Activated CD4-positive, alpha-beta memory T cell treated with anti-CD3 and anti-CD28 coated beads, Interleukin-2, amount 10 ng/mL, durations not matched to agents 7 days and 5 days (primary cell): ENCODE data around the gene PRSS22. TPM values are rescaled to one million over a fixed set of nuclear protein-coding genes. Genes with fewer than 3 reads are reported as not detected.

Experiments used
- CTCF ChIA-PET: fragments of 350-600 bp; sonication (Branson Sonifier 250); formaldehyde crosslinking; loops from one replicate; lab custom pipeline; 2021; ENCODE audit warnings: antibody characterized with exemption, inconsistent platforms; lab: Charles Lee
- POLR2A ChIA-PET: fragments of 350-600 bp; sonication (Branson Sonifier 250); formaldehyde crosslinking; loops from one replicate; lab custom pipeline; 2021; ENCODE audit warnings: antibody characterized with exemption; lab: Charles Lee
- DNase-seq: peaks from one replicate; pipeline ENCODE4 v3.0.0-alpha.2; 2020
- H3K27ac Mint-ChIP-seq: one replicate; pipeline ENCODE4 v1.8.0; 2021; ENCODE audit warnings: mild to moderate bottlenecking, mixed read lengths
- H3K27me3 Mint-ChIP-seq: one replicate; pipeline ENCODE4 v1.8.0; 2021; ENCODE audit warnings: mixed read lengths
- H3K36me3 Mint-ChIP-seq: one replicate; pipeline ENCODE4 v1.8.0; 2021; ENCODE audit warnings: low read depth, mixed read lengths
- H3K4me1 Mint-ChIP-seq: one replicate; pipeline ENCODE4 v1.8.0; 2021; ENCODE audit warnings: mixed read lengths
- H3K4me3 Mint-ChIP-seq: one replicate; pipeline ENCODE4 v1.8.0; 2021; ENCODE audit warnings: mild to moderate bottlenecking, mixed read lengths
- H3K9me3 Mint-ChIP-seq: one replicate; pipeline ENCODE4 v1.8.0; 2021; ENCODE audit warnings: mixed read lengths
- total RNA-seq, 2 experiments: library from RNA; stranded (reverse); gene quantifications; one replicate each; pipeline ENCODE4 v1.2.3, GENCODE V29; 2021

PRSS22 gene
- total RNA-seq, 2 experiments from 2014 or later = not detected

DNA sequence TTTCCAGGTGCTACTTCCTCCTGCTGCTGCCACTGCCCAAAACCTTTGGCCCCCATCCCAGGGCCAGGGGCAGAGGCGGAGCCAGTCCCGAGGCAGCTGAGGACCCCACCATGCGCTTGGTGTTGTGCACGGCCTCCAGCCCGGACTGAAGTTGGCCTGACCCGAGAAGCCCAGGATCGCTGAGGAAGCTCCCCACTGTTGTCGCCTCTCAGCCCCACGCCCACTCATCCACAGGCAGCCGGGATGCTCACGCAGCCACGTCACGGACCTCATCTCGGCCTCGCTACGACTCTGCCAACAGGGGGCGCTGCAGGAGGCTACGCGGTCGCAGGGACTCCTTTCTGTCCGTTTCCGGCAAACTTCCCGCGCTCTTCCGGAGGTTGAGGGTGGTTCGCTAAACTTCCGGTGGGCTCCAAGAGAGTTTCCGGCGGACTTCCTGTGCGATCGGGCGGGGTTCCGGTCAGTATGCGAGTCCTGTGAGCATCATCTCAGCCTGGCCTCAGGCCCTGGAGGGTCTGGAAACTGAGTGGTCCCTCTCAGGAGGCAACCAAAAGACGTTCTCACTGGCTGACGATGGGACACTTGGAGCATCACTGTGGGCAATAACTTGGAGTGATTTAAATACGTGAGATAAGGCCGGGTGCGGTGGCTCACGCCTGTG is 15.5 kb downstream of the PRSS22 start:
- Mint-ChIP-seq H3K36me3 (no peaks in the 10 kb centered on the region), H3K27me3 (peaks cover under 1% of the 10 kb centered on the region), H3K4me3 (peak overlapping the region; percentile 27), H3K4me1 (peaks cover 51% of the 10 kb centered on the region), H3K27ac (peak overlapping the region; percentile 76), H3K9me3 (no peaks in the 10 kb centered on the region)
- ChIA-PET CTCF (interaction anchor here (1.1 to 2.3 kb wide), 6 partner anchors 12 to 85 kb away, joined by 3 to 15 read pairs (median 6); partner anchors contain the start of gene FLYWCH2), POLR2A (interaction anchor here (0.7 to 1.6 kb wide), 4 partner anchors 26 to 90 kb away, joined by 3 to 7 read pairs (median 4); no protein-coding TSS in a partner anchor)
- DNase-seq = peak; percentile 76

DNA sequence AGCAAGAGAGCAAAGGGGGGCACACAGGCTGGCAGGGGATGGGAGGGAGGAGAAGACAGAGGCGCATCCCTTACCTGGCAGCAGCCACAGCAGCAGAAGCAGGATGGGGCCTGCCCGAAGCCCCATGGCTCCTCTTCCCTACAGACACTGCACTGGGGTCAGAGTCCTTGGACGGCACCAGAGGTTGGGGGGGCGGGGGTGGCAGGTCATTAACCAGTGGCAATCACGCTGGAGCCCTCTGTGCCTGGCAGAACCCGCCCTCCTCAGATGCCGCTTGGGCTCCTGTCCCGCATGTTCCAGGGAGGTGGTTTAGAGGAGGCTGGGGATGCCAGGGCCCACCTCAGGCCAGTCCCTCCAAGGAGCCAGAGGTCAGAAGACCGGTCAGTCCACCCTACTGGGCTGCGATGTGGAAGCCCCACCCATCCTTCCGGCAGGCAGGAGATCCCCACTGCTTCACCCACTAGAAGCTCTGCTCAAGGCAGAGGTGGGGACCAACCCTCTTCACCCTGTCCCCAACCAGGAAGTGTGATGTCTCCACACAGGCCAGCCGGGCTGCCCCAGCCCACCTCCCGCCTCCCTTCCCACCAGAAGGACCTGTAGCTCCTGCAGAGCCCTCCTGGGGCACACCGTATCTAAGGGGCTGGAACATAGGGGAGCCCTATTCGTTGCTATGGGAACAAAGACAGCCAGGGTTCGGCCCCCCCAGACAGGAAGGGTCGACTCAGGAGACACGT is 16.2 kb downstream of the PRSS22 start:
- Mint-ChIP-seq H3K27me3 (peaks cover 2% of the 10 kb centered on the region), H3K36me3 (no peaks in the 10 kb centered on the region), H3K27ac (peak overlapping the region; percentile 76), H3K9me3 (no peaks in the 10 kb centered on the region), H3K4me3 (no peak overlapping the region), H3K4me1 (peaks cover 47% of the 10 kb centered on the region)
- CTCF ChIA-PET = interaction anchor here (1.1 to 2.2 kb wide), 4 partner anchors 26 to 85 kb away, joined by 4 to 15 read pairs (median 6); partner anchors contain the start of gene FLYWCH2
- POLR2A ChIA-PET = interaction anchor here (0.7 to 1.6 kb wide), 4 partner anchors 26 to 89 kb away, joined by 3 to 7 read pairs (median 4); no protein-coding TSS in a partner anchor
- no peak for DNase-seq

DNA sequence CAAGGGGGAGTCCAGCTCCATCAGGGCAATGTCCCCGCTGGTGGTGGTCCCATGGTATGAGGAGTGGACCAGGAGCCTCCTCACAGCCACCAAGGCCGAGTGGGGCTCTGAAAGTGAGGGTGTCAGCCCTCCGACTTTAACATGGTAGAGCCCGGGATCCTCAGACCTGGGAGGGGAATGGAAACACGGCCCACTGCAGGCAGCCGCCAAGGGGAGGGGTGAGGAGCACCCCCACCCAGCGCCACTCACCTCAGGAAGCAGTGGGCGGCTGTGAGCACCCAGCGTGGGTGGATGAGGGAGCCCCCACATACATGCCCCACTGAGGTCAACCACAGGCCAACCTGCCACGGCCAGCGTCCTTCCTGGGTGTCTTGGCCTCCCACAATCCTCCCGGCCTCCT is 17.1 kb downstream of the PRSS22 start:
- Mint-ChIP-seq H3K4me3 (no peak overlapping the region), H3K27ac (no peak overlapping the region), H3K9me3 (no peaks in the 10 kb centered on the region), H3K4me1 (peaks cover 41% of the 10 kb centered on the region), H3K36me3 (no peaks in the 10 kb centered on the region), H3K27me3 (peaks cover 2% of the 10 kb centered on the region)
- ChIA-PET POLR2A (interaction anchor here (1.0 to 1.4 kb wide), 2 partner anchors 30 to 62 kb away, joined by 3 to 4 read pairs; no protein-coding TSS in a partner anchor), CTCF (interaction anchor here (3.5 kb wide), 1 partner anchor 27 kb away, joined by 43 read pairs; no protein-coding TSS in a partner anchor)
- no peak for DNase-seq

DNA sequence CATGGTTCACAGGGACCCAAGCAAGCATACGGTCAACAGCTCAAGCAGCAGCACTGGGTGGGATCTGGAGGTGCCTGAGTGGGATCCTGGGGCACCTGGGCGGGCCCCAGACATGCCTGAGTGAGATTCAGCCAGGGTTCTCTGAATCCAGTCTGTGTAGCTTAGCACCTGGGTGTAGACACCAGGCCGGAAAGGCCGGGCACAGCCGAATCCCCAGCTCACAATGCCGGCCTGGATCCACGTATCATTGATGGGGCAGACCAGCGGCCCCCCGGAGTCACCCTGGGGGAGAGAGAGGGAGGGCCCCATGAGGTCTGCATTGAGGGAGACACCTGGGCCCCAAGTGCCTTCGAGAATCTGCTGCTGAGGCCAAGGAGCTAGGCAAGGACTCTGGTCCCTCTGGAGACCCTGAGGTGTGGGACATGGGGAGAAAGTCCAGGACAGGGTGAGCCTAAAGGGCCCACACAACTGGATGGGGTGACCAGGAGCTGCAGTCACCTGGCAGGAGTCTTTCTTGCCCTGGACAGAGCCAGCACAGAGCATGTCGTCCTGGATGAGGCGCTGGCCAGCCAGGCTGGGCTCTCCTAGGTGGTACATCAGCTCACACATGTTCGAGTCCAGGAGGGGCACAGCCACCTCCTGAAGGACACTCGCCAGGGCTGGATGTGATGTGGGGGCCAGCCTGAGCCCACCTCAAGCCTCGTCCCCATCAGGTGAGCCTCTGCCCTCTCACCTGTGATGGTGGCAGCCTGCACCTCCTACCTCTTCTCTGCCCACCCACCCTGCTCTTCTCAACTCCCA is 18.1 kb downstream of the PRSS22 start:
- DNase-seq = no peak
- Mint-ChIP-seq H3K36me3 (no peaks in the 10 kb centered on the region), H3K27ac (peak overlapping the region; percentile 26), H3K4me1 (peaks cover 38% of the 10 kb centered on the region), H3K27me3 (peaks cover 2% of the 10 kb centered on the region), H3K4me3 (no peak overlapping the region), H3K9me3 (no peaks in the 10 kb centered on the region)
- ChIA-PET CTCF (interaction anchor here (1.0 to 3.5 kb wide), 12 partner anchors 26 to 140 kb away, joined by 3 to 43 read pairs (median 4); partner anchors contain the start of genes FLYWCH1, FLYWCH2 and PKMYT1), POLR2A (interaction anchor here (0.8 to 2.5 kb wide), 7 partner anchors 16 to 167 kb away, joined by 3 to 17 read pairs (median 4); no protein-coding TSS in a partner anchor)

DNA sequence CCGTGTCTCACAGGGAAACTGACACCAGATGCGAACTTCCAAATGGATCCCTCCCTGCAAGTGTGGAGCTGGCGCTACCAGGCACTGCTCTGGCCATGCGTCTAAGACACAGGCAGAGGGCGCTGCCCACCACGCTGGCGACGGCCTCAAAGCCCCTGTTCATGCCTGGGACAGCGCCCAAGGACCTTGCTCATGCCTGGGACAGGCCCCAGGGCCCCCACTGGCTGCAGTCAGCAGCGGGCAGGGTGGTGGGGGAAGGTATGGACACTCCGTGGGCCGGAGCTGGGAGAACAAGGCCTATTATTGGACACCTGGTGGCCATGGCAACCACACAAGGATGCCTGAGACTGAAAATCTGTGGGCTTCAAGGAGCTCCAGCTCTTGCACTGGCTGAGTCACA is 19.0 kb downstream of the PRSS22 start:
- H3K27ac Mint-ChIP-seq = no peak overlapping the region
- no peaks in the 10 kb centered on the region for H3K36me3 Mint-ChIP-seq
- no peaks in the 10 kb centered on the region for H3K9me3 Mint-ChIP-seq
- H3K27me3 Mint-ChIP-seq = peaks cover 2% of the 10 kb centered on the region
- no peak overlapping the region for H3K4me3 Mint-ChIP-seq
- DNase-seq = peak; percentile 65
- ChIA-PET CTCF (interaction anchor here (1.0 to 3.5 kb wide), 14 partner anchors 27 to 141 kb away, joined by 3 to 43 read pairs (median 4); partner anchors contain the start of genes FLYWCH1, FLYWCH2 and PKMYT1), POLR2A (interaction anchor here (0.8 to 2.5 kb wide), 5 partner anchors 17 to 166 kb away, joined by 3 to 17 read pairs (median 4); no protein-coding TSS in a partner anchor)
- peaks cover 36% of the 10 kb centered on the region for H3K4me1 Mint-ChIP-seq

DNA sequence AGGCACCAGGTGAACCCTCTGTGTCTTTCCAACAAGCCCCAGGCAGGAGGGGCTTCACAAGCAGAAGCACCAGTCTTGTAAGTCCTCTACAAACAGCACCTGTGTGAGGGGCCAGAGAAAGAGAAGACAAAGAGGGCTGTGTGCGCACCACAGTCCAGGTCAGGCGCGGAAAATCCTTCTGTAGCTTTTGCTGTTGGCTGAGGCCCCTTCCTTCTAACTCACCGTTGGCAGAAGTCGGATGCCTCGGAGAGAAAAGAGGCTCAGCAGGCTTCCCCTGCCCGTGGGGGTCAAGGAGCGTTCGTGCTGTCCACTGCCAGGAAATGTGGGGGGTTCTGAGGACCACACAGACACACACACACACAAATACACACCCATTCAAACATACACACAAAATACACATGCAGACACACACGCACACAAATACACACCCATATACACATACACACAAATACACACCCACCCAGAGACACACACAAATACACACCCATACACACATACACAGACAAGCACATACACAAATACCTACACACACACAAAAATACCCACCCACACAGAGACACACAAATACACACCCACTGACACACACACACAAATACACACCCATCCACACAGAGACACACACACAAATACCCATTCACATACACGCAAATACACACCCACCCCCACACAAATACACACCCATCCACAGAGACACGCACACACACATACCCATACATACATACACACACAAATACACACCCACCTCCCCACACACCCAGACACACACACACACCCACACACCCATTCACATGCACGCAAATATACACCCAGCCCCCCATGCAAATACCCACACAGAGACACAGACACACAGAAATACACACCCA is 21.1 kb downstream of the PRSS22 start:
- Mint-ChIP-seq H3K4me3 (no peak overlapping the region), H3K4me1 (peaks cover 24% of the 10 kb centered on the region), H3K27ac (no peak overlapping the region), H3K9me3 (no peaks in the 10 kb centered on the region), H3K36me3 (no peaks in the 10 kb centered on the region), H3K27me3 (peaks cover 2% of the 10 kb centered on the region)
- no peak for DNase-seq
- POLR2A ChIA-PET = no interaction called here
- CTCF ChIA-PET = no interaction called here

DNA sequence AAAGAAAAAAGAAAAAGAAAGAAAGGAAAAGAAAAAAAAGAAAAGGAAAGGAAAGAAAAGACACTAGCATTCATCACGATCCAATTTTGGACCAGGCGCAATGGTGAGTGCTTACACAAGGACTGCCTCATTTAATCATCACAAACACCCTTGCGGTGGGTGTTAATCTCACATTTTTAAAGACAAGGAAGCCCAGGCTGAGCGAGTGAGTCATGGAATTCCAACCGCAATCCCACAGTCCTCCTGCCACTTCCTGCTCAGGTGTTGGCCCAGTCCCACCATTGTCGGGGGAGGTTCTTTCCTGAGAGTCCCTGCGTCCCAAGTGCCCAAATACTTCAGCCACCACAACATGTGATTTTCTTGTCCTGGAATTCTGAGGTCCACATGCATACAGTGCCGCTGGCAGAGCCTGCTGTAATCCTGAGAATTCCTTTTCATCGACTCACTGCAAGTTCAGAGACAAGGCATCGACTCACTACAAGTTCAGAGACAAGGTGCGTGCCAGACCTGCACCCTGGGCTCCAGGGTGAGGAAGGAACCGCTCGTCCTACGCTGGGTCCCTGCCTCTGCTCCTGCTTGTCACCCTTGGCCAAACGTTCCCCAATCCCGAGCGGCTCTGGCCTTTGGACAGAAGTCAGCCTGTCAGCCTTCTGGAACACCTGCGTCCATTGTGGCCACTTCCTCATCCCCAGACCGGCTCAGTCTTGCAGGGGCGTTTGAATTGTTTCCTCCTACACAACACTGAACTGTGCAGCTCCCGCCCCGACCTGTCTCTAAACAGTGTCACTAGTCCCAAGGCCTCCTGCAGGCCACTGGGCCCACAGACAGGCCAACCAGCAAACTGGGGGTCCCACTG is 22.1 kb downstream of the PRSS22 start:
- Mint-ChIP-seq H3K27me3 (peaks cover 2% of the 10 kb centered on the region), H3K4me1 (peaks cover 19% of the 10 kb centered on the region), H3K4me3 (no peak overlapping the region), H3K36me3 (no peaks in the 10 kb centered on the region), H3K9me3 (no peaks in the 10 kb centered on the region), H3K27ac (no peak overlapping the region)
- ChIA-PET POLR2A (no interaction called here), CTCF (no interaction called here)
- no peak for DNase-seq

DNA sequence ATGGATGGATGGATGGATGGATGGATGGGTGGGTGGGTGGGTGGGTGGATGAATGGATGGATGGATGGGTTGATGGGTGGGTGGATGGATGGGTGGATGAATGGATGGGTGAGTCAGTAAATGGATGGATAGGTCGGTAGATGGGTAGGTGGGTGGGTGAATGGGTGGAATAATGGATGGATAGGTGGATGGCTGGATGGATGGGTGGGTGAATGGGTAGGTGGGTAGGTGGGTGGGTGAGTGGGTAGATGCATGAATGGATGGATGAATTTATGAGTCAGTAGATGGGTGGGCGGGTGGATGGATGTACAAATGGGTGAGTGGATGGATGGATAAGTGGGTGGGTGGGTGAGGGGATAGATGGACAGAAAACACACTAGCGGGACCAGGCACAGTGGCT is 23.0 kb downstream of the PRSS22 start:
- Mint-ChIP-seq H3K27me3 (peaks cover 2% of the 10 kb centered on the region), H3K36me3 (no peaks in the 10 kb centered on the region), H3K4me1 (peaks cover 18% of the 10 kb centered on the region), H3K4me3 (no peak overlapping the region), H3K9me3 (no peaks in the 10 kb centered on the region), H3K27ac (no peak overlapping the region)
- DNase-seq = no peak
- CTCF ChIA-PET = no interaction called here
- POLR2A ChIA-PET = no interaction called here

DNA sequence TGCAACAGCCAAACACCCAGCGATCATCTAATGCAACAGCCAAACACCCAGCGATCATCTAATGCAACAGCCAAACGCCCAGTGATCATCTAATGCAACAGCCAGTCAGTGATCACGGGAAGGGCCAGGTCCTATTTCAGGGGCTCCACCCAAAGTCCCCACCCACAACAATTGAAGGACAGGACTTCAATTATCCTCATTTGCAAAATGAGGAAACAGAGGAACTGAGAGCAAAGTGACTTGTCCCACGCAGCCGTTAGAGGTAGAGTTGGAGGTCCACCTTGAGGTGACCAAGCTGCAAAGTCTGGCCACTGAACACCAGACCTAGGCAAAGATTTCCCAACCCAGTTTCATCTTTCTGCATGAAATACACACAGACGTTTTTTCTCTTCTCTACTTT is 24.2 kb downstream of the PRSS22 start:
- ChIA-PET CTCF (no interaction called here), POLR2A (no interaction called here)
- Mint-ChIP-seq H3K27ac (no peak overlapping the region), H3K4me1 (peaks cover 16% of the 10 kb centered on the region), H3K9me3 (no peaks in the 10 kb centered on the region), H3K36me3 (no peaks in the 10 kb centered on the region), H3K4me3 (no peak overlapping the region), H3K27me3 (peaks cover 2% of the 10 kb centered on the region)
- DNase-seq = no peak

DNA sequence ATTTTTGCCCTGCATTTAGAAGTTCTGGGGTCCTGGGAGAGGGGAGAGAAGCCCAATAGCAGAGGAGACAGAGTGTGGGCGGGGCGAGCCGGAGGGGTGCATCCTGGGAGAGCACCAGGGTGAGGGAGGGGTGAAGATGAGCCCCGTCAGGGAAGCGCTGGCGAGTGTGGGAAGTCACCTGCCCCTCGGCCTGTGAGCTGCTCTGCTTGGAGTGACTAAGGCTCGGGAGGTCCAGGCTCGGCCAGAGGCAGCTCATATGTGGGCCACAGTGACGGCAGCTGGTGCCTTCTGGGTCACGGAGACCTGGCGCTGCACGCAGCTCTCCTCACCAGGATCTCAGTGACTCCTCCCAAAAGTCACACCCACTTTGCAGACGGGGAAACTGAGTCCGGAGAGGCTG is 26.8 kb downstream of the PRSS22 start:
- no peak for DNase-seq
- CTCF ChIA-PET = no interaction called here
- Mint-ChIP-seq H3K4me3 (no peak overlapping the region), H3K27ac (no peak overlapping the region), H3K36me3 (no peaks in the 10 kb centered on the region), H3K27me3 (no peaks in the 10 kb centered on the region), H3K9me3 (no peaks in the 10 kb centered on the region), H3K4me1 (peaks cover 10% of the 10 kb centered on the region)
- POLR2A ChIA-PET = no interaction called here

DNA sequence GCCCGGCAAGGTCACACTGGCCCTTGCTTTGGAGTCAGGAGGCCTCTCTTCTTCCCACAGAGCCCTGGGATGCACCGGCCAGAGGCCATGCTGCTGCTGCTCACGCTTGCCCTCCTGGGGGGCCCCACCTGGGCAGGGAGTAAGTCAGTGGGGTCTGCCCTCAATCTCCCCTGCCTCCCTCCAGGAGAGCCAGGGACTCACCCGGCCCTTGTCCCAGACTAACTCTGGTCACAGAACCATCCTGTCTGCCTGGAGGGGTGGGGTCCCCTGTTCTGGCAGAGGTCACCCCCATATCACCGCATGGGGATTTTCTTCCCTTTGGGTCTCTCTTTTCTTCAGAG is 27.6 kb downstream of the PRSS22 start:
- no peak for DNase-seq
- peak overlapping the region; percentile 48 for H3K27ac Mint-ChIP-seq
- peaks cover 10% of the 10 kb centered on the region for H3K4me1 Mint-ChIP-seq
- POLR2A ChIA-PET = no interaction called here
- H3K27me3 Mint-ChIP-seq = no peaks in the 10 kb centered on the region
- H3K36me3 Mint-ChIP-seq = no peaks in the 10 kb centered on the region
- CTCF ChIA-PET = no interaction called here
- peak overlapping the region; percentile 32 for H3K4me3 Mint-ChIP-seq
- H3K9me3 Mint-ChIP-seq = no peaks in the 10 kb centered on the region
